WTC11 (cell line): Measurements from ENCODE around the gene TPRG1L.

ENCODE experiments used
- CREB1 ChIP-seq: sonication (generic); formaldehyde crosslinking; IDR thresholded peaks from 2 replicates; pipeline ENCODE4 v1.8.0; 2023; ENCODE audit warnings: mild to moderate bottlenecking, missing genetic modification reagents
- CREM ChIP-seq: sonication (generic); formaldehyde crosslinking; IDR thresholded peaks from 2 replicates; pipeline ENCODE4 v1.8.1; 2022; ENCODE audit warnings: mild to moderate bottlenecking, missing genetic modification reagents, moderate library complexity
- FOXK1 ChIP-seq: sonication (generic); formaldehyde crosslinking; IDR thresholded peaks from 2 replicates; pipeline ENCODE4 v1.8.0; 2022; ENCODE audit warnings: mild to moderate bottlenecking, moderate library complexity, missing genetic modification reagents
- KAT7 ChIP-seq: sonication (generic); formaldehyde crosslinking; IDR thresholded peaks from 2 replicates; pipeline ENCODE4 v1.8.1; 2023; ENCODE audit warnings: missing genetic modification reagents, mild to moderate bottlenecking, borderline replicate concordance
- SP1 ChIP-seq: sonication (generic); formaldehyde crosslinking; conservative IDR thresholded peaks from 2 replicates; pipeline ENCODE4 v1.8.1; 2022; ENCODE audit warnings: missing genetic modification reagents
- TEAD4 ChIP-seq: sonication (generic); formaldehyde crosslinking; IDR thresholded peaks from 2 replicates; pipeline ENCODE4 v1.8.0; 2022; ENCODE audit warnings: mild to moderate bottlenecking, missing genetic modification reagents
- TF ChIP-seq, protein P1 (sequence below): sonication (generic); formaldehyde crosslinking; IDR thresholded peaks from 2 replicates; pipeline ENCODE4 v1.8.1; 2022; ENCODE audit warnings: missing genetic modification reagents, borderline replicate concordance
- TF ChIP-seq, protein P2 (sequence below): fragments of 200-600 bp; IDR thresholded peaks from 2 replicates; pipeline ENCODE4 v1.8.0; 2022; ENCODE audit warnings: antibody characterized with exemption

DNA sequence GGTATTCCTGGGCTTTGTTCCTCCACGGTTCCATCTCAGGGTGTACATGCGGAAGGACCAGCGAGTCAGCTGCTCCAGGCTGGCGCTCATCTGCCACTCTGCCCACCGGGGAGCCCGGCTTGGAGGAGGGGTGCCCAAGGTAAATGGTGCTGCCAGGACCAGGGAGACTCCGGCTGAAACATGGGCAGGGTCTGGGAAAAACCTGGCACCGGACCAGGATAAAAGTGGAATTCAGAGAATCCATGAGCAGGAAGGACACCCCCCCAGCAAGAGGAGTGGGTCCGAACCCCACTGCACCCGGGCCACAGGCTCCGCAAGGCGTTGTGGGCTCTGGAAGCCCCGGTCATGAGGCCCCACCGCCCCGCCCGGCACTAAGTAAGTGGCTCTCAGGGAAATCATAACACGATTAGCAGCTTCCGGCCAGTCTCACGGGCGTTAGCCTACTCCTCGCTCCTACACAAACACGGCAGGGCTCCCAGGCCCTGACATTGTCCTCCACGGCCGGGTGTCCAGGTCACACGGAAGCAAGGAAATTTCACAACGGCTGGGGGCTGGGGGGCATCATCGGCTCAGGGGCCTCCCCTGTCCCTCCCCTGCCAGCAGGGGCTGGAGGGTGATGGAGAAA, 34.6 kb upstream of the TPRG1L start:
- TF ChIP-seq, protein P1, sequence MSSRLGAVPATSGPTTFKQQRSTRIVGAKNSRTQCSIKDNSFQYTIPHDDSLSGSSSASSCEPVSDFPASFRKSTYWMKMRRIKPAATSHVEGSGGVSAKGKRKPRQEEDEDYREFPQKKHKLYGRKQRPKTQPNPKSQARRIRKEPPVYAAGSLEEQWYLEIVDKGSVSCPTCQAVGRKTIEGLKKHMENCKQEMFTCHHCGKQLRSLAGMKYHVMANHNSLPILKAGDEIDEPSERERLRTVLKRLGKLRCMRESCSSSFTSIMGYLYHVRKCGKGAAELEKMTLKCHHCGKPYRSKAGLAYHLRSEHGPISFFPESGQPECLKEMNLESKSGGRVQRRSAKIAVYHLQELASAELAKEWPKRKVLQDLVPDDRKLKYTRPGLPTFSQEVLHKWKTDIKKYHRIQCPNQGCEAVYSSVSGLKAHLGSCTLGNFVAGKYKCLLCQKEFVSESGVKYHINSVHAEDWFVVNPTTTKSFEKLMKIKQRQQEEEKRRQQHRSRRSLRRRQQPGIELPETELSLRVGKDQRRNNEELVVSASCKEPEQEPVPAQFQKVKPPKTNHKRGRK (CRISPR knock-in tag), result no peak
- TF ChIP-seq, protein P2, sequence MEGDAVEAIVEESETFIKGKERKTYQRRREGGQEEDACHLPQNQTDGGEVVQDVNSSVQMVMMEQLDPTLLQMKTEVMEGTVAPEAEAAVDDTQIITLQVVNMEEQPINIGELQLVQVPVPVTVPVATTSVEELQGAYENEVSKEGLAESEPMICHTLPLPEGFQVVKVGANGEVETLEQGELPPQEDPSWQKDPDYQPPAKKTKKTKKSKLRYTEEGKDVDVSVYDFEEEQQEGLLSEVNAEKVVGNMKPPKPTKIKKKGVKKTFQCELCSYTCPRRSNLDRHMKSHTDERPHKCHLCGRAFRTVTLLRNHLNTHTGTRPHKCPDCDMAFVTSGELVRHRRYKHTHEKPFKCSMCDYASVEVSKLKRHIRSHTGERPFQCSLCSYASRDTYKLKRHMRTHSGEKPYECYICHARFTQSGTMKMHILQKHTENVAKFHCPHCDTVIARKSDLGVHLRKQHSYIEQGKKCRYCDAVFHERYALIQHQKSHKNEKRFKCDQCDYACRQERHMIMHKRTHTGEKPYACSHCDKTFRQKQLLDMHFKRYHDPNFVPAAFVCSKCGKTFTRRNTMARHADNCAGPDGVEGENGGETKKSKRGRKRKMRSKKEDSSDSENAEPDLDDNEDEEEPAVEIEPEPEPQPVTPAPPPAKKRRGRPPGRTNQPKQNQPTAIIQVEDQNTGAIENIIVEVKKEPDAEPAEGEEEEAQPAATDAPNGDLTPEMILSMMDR, result no peak
- TF ChIP-seq CREM, result no peak
- no peak for TF ChIP-seq TEAD4 (CRISPR knock-in tag)
- no peak for TF ChIP-seq CREB1
- TF ChIP-seq KAT7, result no peak
- TF ChIP-seq SP1 (CRISPR knock-in tag), result no peak
- no peak for TF ChIP-seq FOXK1 (CRISPR knock-in tag)
